H1 (cell line): ENCODE measurements around the gene ESRRB. TPM values are rescaled to one million over a fixed set of nuclear protein-coding genes. Genes with fewer than 3 reads are reported as not detected.

Source experiments
- CTCF ChIA-PET: fragments of 300-600 bp; sonication (Branson Sonifier 250); formaldehyde crosslinking; loops from one replicate; lab custom pipeline; 2021; ENCODE audit not compliant: partially characterized antibody; lab: Charles Lee
- POLR2A ChIA-PET: fragments of 300-600 bp; sonication (Branson Sonifier 250); formaldehyde crosslinking; loops from one replicate; lab custom pipeline; 2021; ENCODE audit warnings: inconsistent platforms; ENCODE audit not compliant: partially characterized antibody; lab: Charles Lee
- DNase-seq, 2 experiments: peaks; one replicate each; pipeline versions ENCODE4 v3.0.0 to v3.0.0-alpha.2; 2010 to 2022; ENCODE audit warnings: low spot score in 2 of 2, low read depth in 1 of 2, mixed read lengths in 1 of 2
- FAIRE-seq: peaks from 2 replicates; lab custom pipeline; 2011; peaks lifted over from hg19 to GRCh38; lab: Jason Lieb, UNC
- H2AFZ ChIP-seq: 2 replicates; pipeline ENCODE4 v1.8.1; 2012; ENCODE audit warnings: low read length, inconsistent platforms
- H2AK5ac ChIP-seq: 2 replicates; pipeline ENCODE4 v1.6.1; 2013; ENCODE audit warnings: low read depth, low read length
- H2BK120ac ChIP-seq: replicated peaks from 2 replicates; pipeline ENCODE3; 2013; ENCODE audit warnings: low read depth, low read length, inconsistent platforms
- H2BK12ac ChIP-seq: 2 replicates; pipeline ENCODE4 v1.6.1; 2013; ENCODE audit warnings: low read depth, low read length
- H2BK15ac ChIP-seq: 2 replicates; pipeline ENCODE4 v1.6.1; 2013; ENCODE audit warnings: low read length
- H2BK20ac ChIP-seq: 2 replicates; pipeline ENCODE4 v1.6.1; 2013; ENCODE audit warnings: low read length
- H2BK5ac ChIP-seq: 2 replicates; pipeline ENCODE4 v1.6.1; 2013; ENCODE audit warnings: low read depth, low read length
- H3K14ac ChIP-seq: 2 replicates; pipeline ENCODE4 v1.6.1; 2013; ENCODE audit warnings: inconsistent platforms; ENCODE audit not compliant: insufficient read length
- H3K18ac ChIP-seq: 2 replicates; pipeline ENCODE4 v1.6.1; 2013; ENCODE audit warnings: low read length; ENCODE audit errors: extremely low read depth
- H3K23ac ChIP-seq: 2 replicates; pipeline ENCODE4 v1.6.1; 2013; ENCODE audit warnings: inconsistent platforms; ENCODE audit not compliant: insufficient read length
- H3K23me2 ChIP-seq: 2 replicates; pipeline ENCODE4 v1.6.1; 2013; ENCODE audit warnings: low read depth, low read length
- H3K27ac ChIP-seq: 2 replicates; pipeline ENCODE4 v1.6.1; 2011; ENCODE audit warnings: low read depth, low read length, inconsistent platforms
- H3K27me3 ChIP-seq, 4 experiments: replicated peaks in 1 of 4; 1 replicate in 1 of 4; 2 replicates in 3 of 4; pipeline versions ENCODE4 v1.6.1 to v1.8.1; 2011 to 2013; ENCODE audit warnings: low read length in 3 of 4, mild to moderate bottlenecking in 3 of 4, inconsistent platforms in 2 of 4, mixed read lengths in 2 of 4, moderate library complexity in 1 of 4; ENCODE audit not compliant: control insufficient read depth in 3 of 4, insufficient read depth in 3 of 4; ENCODE audit errors: extremely low read depth in 1 of 4
- H3K36me3 ChIP-seq, 4 experiments: 2 replicates each; pipeline versions ENCODE4 v1.6.1 to v1.8.1; 2011 to 2013; ENCODE audit warnings: mild to moderate bottlenecking in 4 of 4, low read length in 3 of 4, moderate library complexity in 2 of 4, control low read depth in 1 of 4, inconsistent platforms in 1 of 4; ENCODE audit not compliant: insufficient read depth in 4 of 4, control insufficient read depth in 2 of 4
- H3K4ac ChIP-seq: replicated peaks from 2 replicates; pipeline ENCODE3; 2013; ENCODE audit warnings: low read length, low read depth, mixed read lengths, inconsistent platforms; ENCODE audit not compliant: insufficient read length
- H3K4me1 ChIP-seq, 4 experiments: replicated peaks in 1 of 4; 1 replicate in 1 of 4; 2 replicates in 3 of 4; pipeline versions ENCODE4 v1.6.1 to v1.8.1; 2011 to 2013; ENCODE audit warnings: low read length in 3 of 4, inconsistent platforms in 2 of 4, mixed read lengths in 1 of 4; ENCODE audit not compliant: insufficient read depth in 4 of 4, control insufficient read depth in 3 of 4
- H3K4me2 ChIP-seq, 2 experiments: 2 replicates each; pipeline versions ENCODE4 v1.6.1 to v1.8.1; 2011 to 2013; ENCODE audit warnings: low read depth in 2 of 2, low read length in 2 of 2, control low read depth in 1 of 2, inconsistent platforms in 1 of 2, mild to moderate bottlenecking in 1 of 2; ENCODE audit not compliant: insufficient read depth in 1 of 2
- H3K4me3 ChIP-seq, 4 experiments: fragments of 200-600, 300-600 bp in 1 of 4; sonication (generic), shearing (Covaris generic), sonication (Bioruptor Twin) in 1 of 4; 2 replicates each; pipeline versions ENCODE4 v1.5.1 to v1.8.1; 2011 to 2016; ENCODE audit warnings: low read length in 4 of 4, low read depth in 3 of 4, control low read depth in 2 of 4, inconsistent platforms in 2 of 4, mild to moderate bottlenecking in 2 of 4, mixed read lengths in 1 of 4, moderate library complexity in 1 of 4; ENCODE audit not compliant: insufficient read depth in 2 of 4; ENCODE audit errors: extremely low read depth in 1 of 4
- H3K56ac ChIP-seq: replicated peaks from 2 replicates; pipeline ENCODE3; 2013; ENCODE audit warnings: low read depth, mild to moderate bottlenecking, mixed read lengths, low read length, inconsistent platforms; ENCODE audit not compliant: insufficient read length
- H3K79me1 ChIP-seq: 2 replicates; pipeline ENCODE4 v1.6.1; 2013; ENCODE audit warnings: low read depth, low read length, control low read depth
- H3K79me2 ChIP-seq, 2 experiments: 2 replicates each; pipeline versions ENCODE4 v1.6.1 to v1.8.1; 2012 to 2013; ENCODE audit warnings: low read length in 2 of 2, mild to moderate bottlenecking in 2 of 2, inconsistent platforms in 1 of 2; ENCODE audit not compliant: insufficient read depth in 2 of 2, control insufficient read depth in 1 of 2
- H3K9ac ChIP-seq, 4 experiments: replicated peaks in 1 of 4; 1 replicate in 1 of 4; 2 replicates in 3 of 4; pipeline versions ENCODE4 v1.6.1 to v1.8.1; 2011 to 2013; ENCODE audit warnings: low read depth in 3 of 4, low read length in 3 of 4, control low read depth in 2 of 4, mild to moderate bottlenecking in 2 of 4, moderate library complexity in 2 of 4, inconsistent platforms in 1 of 4; ENCODE audit errors: extremely low read depth in 1 of 4
- H3K9me3 ChIP-seq, 2 experiments: 2 replicates each; pipeline versions ENCODE4 v1.6.1 to v1.8.1; 2012 to 2013; ENCODE audit warnings: mild to moderate bottlenecking in 2 of 2, moderate library complexity in 2 of 2, control low read depth in 1 of 2, inconsistent platforms in 1 of 2, low read depth in 1 of 2, low read length in 1 of 2, mixed read lengths in 1 of 2; ENCODE audit not compliant: insufficient read depth in 2 of 2
- H4K20me1 ChIP-seq, 2 experiments: replicated peaks in 1 of 2; 2 replicates each; pipeline versions ENCODE3 to v1.8.1; 2011 to 2013; ENCODE audit warnings: inconsistent platforms in 2 of 2, low read length in 2 of 2, mild to moderate bottlenecking in 1 of 2; ENCODE audit not compliant: insufficient read depth in 2 of 2, control insufficient read depth in 1 of 2
- H4K5ac ChIP-seq: 2 replicates; pipeline ENCODE4 v1.6.1; 2013; ENCODE audit warnings: low read length, low read depth, mixed read lengths, inconsistent platforms; ENCODE audit not compliant: insufficient read length
- H4K8ac ChIP-seq: 2 replicates; pipeline ENCODE4 v1.8.0; 2013; ENCODE audit warnings: mild to moderate bottlenecking, moderate library complexity, low read length, inconsistent platforms; ENCODE audit not compliant: insufficient read depth; ENCODE audit errors: extremely low read depth
- H4K91ac ChIP-seq: replicated peaks from 2 replicates; pipeline ENCODE3; 2013; ENCODE audit warnings: low read length, mixed read lengths, inconsistent platforms; ENCODE audit not compliant: insufficient read length
- MAX ChIP-seq: IDR thresholded peaks from 2 replicates; pipeline ENCODE4 v1.6.1; 2012; ENCODE audit warnings: inconsistent platforms
- WGBS, 2 experiments: shearing (Covaris generic) in 1 of 2; methylation state at CpG; one replicate each; pipeline versions ENCODE4 v1.1.6 to v1.1.7; 2013 to 2015; ENCODE audit warnings: low lambda C conversion rate in 2 of 2, mixed read lengths in 2 of 2, inconsistent platforms in 1 of 2, low coverage in 1 of 2, missing lambda C conversion rate in 1 of 2; ENCODE audit not compliant: insufficient replicate concordance in 2 of 2, insufficient coverage in 1 of 2, insufficient read length in 1 of 2; ENCODE audit errors: extremely low coverage in 1 of 2, missing lambda C conversion rate in 1 of 2; 5-methylcytosine and 5-hydroxymethylcytosine counted together
- polyA plus RNA-seq, 7 experiments: library from polyadenylated mRNA; depleted of rRNA in 3 of 7; stranded (reverse) in 5 of 7; unstranded in 2 of 7; fragments of >200 nt in 5 of 7; fragments of 200-250 nt in 2 of 7; gene quantifications; 1 replicate in 5 of 7; 2 replicates in 1 of 7; 4 replicates in 1 of 7; pipeline versions ENCODE4 v1.2.1 to v1.2.3, GENCODE V29; 2011 to 2013; ENCODE audit warnings: missing spikeins in 2 of 7, mixed read lengths in 2 of 7
- total RNA-seq: library from RNA; stranded (reverse); fragmentation: NEBNext Ultra II Directional; extraction: Animal tissue kit (Norgen Biotek cat#: 25700); gene quantifications from 2 replicates; pipeline ENCODE4 v1.2.1, GENCODE V29; 2021

ESRRB gene
- total and polyA plus RNA-seq, 2 of the 8 experiments (the other 6 are each of a cell fraction or from before 2014, with no cell fraction given), result 0.29 to 0.45 TPM

GRCh38 chr14:76385435-76385834, 9.5 kb downstream of the ESRRB start:
- DNase-seq (no peak), FAIRE-seq (no peak)
- no peak overlapping the region for H2AFZ ChIP-seq
- no peak overlapping the region for H3K4ac ChIP-seq
- peaks cover 0 to 4% (median 1%) of the 10 kb centered on the region in 4 experiments; a peak in 1 of 7 replicates for H3K4me1 ChIP-seq
- no peak overlapping the region for H3K4me3 ChIP-seq
- no peaks in the 10 kb centered on the region for H3K36me3 ChIP-seq
- no peak overlapping the region for H2BK5ac ChIP-seq
- no peak overlapping the region for H2BK20ac ChIP-seq
- no peak for TF ChIP-seq MAX
- H3K23me2 ChIP-seq, result no peaks in the 10 kb centered on the region
- H3K4me2 ChIP-seq, result no peak overlapping the region
- H4K8ac ChIP-seq, result no peak overlapping the region
- no peak overlapping the region for H3K23ac ChIP-seq
- H3K56ac ChIP-seq, result no peak overlapping the region
- H4K5ac ChIP-seq, result no peak overlapping the region
- H2BK12ac ChIP-seq, result no peak overlapping the region
- H3K79me2 ChIP-seq, result no peaks in the 10 kb centered on the region
- H3K27me3 ChIP-seq, result peaks cover 0 to 7% (median 1%) of the 10 kb centered on the region in 4 experiments; a peak in 4 of 7 replicates
- H3K9ac ChIP-seq, result no peak overlapping the region
- WGBS, 2 experiments, result 82% methylated on average over 4 of the region's 4 CpGs; no CpG with 5 or more reads in 1 of the 2 experiments
- ChIA-PET POLR2A (no interaction called here), CTCF (interaction anchor here (0.8 to 1.7 kb wide), 4 partner anchors 71 to 333 kb away, joined by 3 to 5 read pairs (median 4); no protein-coding TSS in a partner anchor)
- H3K14ac ChIP-seq, result no peak overlapping the region
- H3K27ac ChIP-seq, result no peak overlapping the region
- no peak overlapping the region for H2BK15ac ChIP-seq
- H4K20me1 ChIP-seq, result no peaks in the 10 kb centered on the region
- no peaks in the 10 kb centered on the region for H3K9me3 ChIP-seq
- no peak overlapping the region for H4K91ac ChIP-seq
- no peak overlapping the region for H3K18ac ChIP-seq
- no peak overlapping the region for H2BK120ac ChIP-seq
- no peaks in the 10 kb centered on the region for H3K79me1 ChIP-seq
- no peak overlapping the region for H2AK5ac ChIP-seq
